Adrenal gland (tissue), 5 donors: ENCODE data around the gene NCEH1.

Experiments used
- POLR2A ChIP-seq, 2 donors: fragments of 450-650 bp; IDR thresholded peaks; one replicate each; pipeline ENCODE4 v1.6.1; 2017; ENCODE audit warnings: antibody characterized with exemption in 2 of 2, mild to moderate bottlenecking in 2 of 2, moderate library complexity in 1 of 2
- TF ChIP-seq, protein P1 (sequence below), 6 experiments: fragments of 450-650 bp in 4 of 6; fragments of 200-600 bp in 2 of 6; sonication (generic) in 1 of 6; IDR thresholded peaks; 1 replicate in 5 of 6; 2 replicates in 1 of 6; pipeline versions ENCODE4 v1.5.1 to v1.8.0; 2016 to 2021; ENCODE audit warnings: antibody characterized with exemption in 6 of 6, mild to moderate bottlenecking in 2 of 6, moderate library complexity in 1 of 6
- donor health status: DM: no; HTN: no; CAD: no.

DNA sequence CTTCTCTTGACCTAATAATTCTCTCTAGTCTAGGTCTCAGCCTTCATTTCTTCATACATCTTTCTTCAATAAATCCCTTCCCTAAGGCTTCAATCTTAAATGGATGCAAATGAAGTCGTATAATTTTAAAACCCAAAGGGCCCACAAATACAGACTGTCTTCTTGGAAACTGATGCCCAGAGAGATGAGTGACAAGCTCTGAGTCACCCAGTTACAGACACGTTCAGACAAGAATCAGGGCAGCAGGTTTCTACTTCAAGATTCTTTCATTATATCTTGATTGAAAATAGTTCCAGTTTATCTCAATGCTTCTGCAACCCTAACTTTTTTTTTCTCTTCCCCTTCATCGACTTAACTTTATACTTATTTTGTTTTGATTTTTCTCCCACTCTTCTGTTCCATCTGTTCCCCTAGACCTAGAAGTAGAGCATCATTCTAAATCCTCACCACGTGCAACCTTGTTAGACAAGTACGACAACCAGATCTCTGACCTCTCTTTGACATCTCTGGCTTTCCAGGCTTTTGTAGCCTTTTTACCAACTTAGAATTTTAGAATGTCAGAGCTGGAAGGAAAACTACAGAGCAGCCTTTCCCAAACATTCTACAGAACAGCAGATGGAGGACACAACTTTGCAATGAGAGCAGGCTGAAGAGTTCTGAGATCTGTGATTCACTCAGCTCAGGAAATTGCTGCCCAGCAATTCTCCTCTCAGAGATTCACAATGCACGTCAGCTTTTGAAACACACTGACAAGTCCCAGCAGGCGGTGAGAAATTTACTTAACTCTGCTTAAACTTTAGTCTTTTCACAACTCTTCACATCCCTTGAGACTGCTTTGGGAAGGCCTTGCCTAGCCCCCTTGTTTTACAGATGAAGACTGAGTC, 25.3 kb downstream of the NCEH1 start:
- no peak for TF ChIP-seq POLR2A (IDR thresholded peaks at IDR 0.05)
- TF ChIP-seq, protein P1, sequence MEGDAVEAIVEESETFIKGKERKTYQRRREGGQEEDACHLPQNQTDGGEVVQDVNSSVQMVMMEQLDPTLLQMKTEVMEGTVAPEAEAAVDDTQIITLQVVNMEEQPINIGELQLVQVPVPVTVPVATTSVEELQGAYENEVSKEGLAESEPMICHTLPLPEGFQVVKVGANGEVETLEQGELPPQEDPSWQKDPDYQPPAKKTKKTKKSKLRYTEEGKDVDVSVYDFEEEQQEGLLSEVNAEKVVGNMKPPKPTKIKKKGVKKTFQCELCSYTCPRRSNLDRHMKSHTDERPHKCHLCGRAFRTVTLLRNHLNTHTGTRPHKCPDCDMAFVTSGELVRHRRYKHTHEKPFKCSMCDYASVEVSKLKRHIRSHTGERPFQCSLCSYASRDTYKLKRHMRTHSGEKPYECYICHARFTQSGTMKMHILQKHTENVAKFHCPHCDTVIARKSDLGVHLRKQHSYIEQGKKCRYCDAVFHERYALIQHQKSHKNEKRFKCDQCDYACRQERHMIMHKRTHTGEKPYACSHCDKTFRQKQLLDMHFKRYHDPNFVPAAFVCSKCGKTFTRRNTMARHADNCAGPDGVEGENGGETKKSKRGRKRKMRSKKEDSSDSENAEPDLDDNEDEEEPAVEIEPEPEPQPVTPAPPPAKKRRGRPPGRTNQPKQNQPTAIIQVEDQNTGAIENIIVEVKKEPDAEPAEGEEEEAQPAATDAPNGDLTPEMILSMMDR (IDR thresholded peaks at IDR 0.05): no peak
